ENCODE results near the gene AMN1.

DNA sequence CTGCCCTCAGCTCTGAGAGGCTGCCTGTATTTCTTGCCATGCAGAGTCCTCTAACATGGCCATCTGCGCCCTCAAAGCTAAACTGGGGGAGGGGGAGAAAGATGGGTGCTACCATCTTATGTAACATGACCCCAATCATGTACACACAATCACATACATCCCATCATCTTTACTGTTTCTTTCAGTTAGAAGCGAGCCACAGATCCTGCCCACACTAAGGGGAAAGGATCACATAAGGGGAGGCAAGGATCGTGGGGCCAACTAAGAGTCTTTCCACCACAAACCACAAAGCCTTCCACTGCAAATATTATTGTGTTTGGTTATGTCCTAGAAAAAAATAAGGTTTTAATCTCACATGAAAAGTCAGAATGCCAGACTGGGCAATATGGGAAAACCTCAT, 11.8 kb upstream of the AMN1 start:
- TF ChIP-seq, protein P1, sequence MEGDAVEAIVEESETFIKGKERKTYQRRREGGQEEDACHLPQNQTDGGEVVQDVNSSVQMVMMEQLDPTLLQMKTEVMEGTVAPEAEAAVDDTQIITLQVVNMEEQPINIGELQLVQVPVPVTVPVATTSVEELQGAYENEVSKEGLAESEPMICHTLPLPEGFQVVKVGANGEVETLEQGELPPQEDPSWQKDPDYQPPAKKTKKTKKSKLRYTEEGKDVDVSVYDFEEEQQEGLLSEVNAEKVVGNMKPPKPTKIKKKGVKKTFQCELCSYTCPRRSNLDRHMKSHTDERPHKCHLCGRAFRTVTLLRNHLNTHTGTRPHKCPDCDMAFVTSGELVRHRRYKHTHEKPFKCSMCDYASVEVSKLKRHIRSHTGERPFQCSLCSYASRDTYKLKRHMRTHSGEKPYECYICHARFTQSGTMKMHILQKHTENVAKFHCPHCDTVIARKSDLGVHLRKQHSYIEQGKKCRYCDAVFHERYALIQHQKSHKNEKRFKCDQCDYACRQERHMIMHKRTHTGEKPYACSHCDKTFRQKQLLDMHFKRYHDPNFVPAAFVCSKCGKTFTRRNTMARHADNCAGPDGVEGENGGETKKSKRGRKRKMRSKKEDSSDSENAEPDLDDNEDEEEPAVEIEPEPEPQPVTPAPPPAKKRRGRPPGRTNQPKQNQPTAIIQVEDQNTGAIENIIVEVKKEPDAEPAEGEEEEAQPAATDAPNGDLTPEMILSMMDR (conservative IDR thresholded peaks at IDR 0.05; ENCODE audit: low read depth, low read length): no peak
- TF ChIP-seq EZH2 (IDR thresholded peaks at IDR 0.05; ENCODE audit: low read length, unreplicated experiment): no peak
- TF ChIP-seq EZH2phosphoT487 (IDR thresholded peaks at IDR 0.05; ENCODE audit: borderline replicate concordance, low read length): no peak

Data from PC-3 (cell line).